OCI-LY7 (cell line): ENCODE results near the gene LDAH. TPM values are rescaled to one million over a fixed set of nuclear protein-coding genes. Genes with fewer than 3 reads are reported as not detected.

Experiments
- BruUV-seq: library from RNA; stranded (reverse); fragments of 400-500 nt; replicated peaks from 2 replicates; lab custom pipeline; 2021; lab: Mats Ljungman, UMichigan
- CTCF ChIA-PET: fragments of 300-600 bp; sonication (Branson Sonifier 250); formaldehyde crosslinking; loops from one replicate; lab custom pipeline; 2022; ENCODE audit warnings: antibody characterized with exemption; ENCODE audit not compliant: unreplicated experiment; lab: Charles Lee
- POLR2A ChIA-PET: fragments of 300-600 bp; sonication (Branson Sonifier 250); formaldehyde crosslinking; loops from one replicate; lab custom pipeline; 2022; ENCODE audit warnings: antibody characterized with exemption; lab: Charles Lee
- DNase-seq: peaks from one replicate; pipeline ENCODE4 v3.0.0-alpha.2; 2015; ENCODE audit warnings: low spot score
- H2AFZ ChIP-seq: fragments of 200-600 bp; sonication (generic), shearing (Covaris generic); 2 replicates; pipeline ENCODE4 v1.6.1; 2014; ENCODE audit warnings: mild to moderate bottlenecking, antibody characterized with exemption, low read length, moderate library complexity
- H3K27ac ChIP-seq: fragments of 200-600 bp; sonication (generic); 2 replicates; pipeline ENCODE4 v1.5.1; 2014; ENCODE audit warnings: mixed run types, low read depth, mild to moderate bottlenecking, moderate library complexity, low read length, inconsistent platforms; ENCODE audit not compliant: poor library complexity, severe bottlenecking
- H3K36me3 ChIP-seq: fragments of 200-600 bp; sonication (generic); 2 replicates; pipeline ENCODE4 v1.6.1; 2014; ENCODE audit warnings: mild to moderate bottlenecking, antibody characterized with exemption, low read length, moderate library complexity, mixed read lengths; ENCODE audit not compliant: insufficient read depth
- H3K4me1 ChIP-seq: fragments of 200-600 bp; sonication (generic); 2 replicates; pipeline ENCODE4 v1.5.1; 2014; ENCODE audit warnings: mild to moderate bottlenecking, low read length; ENCODE audit not compliant: insufficient read depth, poor library complexity, severe bottlenecking
- H3K4me2 ChIP-seq: fragments of 200-600 bp; sonication (generic); 2 replicates; pipeline ENCODE4 v1.6.1; 2014; ENCODE audit warnings: mild to moderate bottlenecking, low read length
- H3K4me3 ChIP-seq: fragments of 200-600 bp; sonication (generic); 2 replicates; pipeline ENCODE4 v1.5.1; 2014; ENCODE audit warnings: mild to moderate bottlenecking, low read depth, low read length; ENCODE audit not compliant: poor library complexity, severe bottlenecking
- H3K79me2 ChIP-seq: fragments of 200-600 bp; sonication (generic); 2 replicates; pipeline ENCODE4 v1.6.1; 2016; ENCODE audit warnings: low read depth, mild to moderate bottlenecking, low read length, moderate library complexity, mixed read lengths; ENCODE audit not compliant: insufficient read depth
- H3K9me2 ChIP-seq: fragments of 200-600 bp; sonication (generic); 2 replicates; pipeline ENCODE4 v1.6.1; 2016; ENCODE audit warnings: mild to moderate bottlenecking, low read length, mixed read lengths; ENCODE audit not compliant: insufficient read depth
- H3K9me3 ChIP-seq: fragments of 200-600 bp; sonication (generic); 2 replicates; pipeline ENCODE4 v1.6.1; 2014; ENCODE audit warnings: mild to moderate bottlenecking, mixed run types, low read length, mixed read lengths
- H4K20me1 ChIP-seq: fragments of 200-600 bp; sonication (generic); 2 replicates; pipeline ENCODE4 v1.6.1; 2014; ENCODE audit warnings: mild to moderate bottlenecking, antibody characterized with exemption, low read length, moderate library complexity, mixed read lengths; ENCODE audit not compliant: insufficient read depth
- CTCF ChIP-seq: fragments of 200-600 bp; sonication (generic); conservative IDR thresholded peaks from 2 replicates; pipeline ENCODE4 v1.5.1; 2014; ENCODE audit warnings: mild to moderate bottlenecking, antibody characterized with exemption, low read length, moderate library complexity, mixed read lengths
- EZH2phosphoT487 ChIP-seq: fragments of 200-600 bp; sonication (generic); IDR thresholded peaks from 2 replicates; pipeline ENCODE4 v1.6.1; 2018; ENCODE audit warnings: low read depth, borderline replicate concordance, mild to moderate bottlenecking, mixed run types, antibody characterized with exemption, low read length, moderate library complexity, mixed read lengths
- intact Hi-C: fragments of 100-400 bp; cut with micrococcal nuclease; formaldehyde crosslinking; loops from one replicate; pipeline ENCODE4 v1.10.0; 2022; ENCODE audit not compliant: unreplicated experiment
- total RNA-seq, 2 experiments: library from RNA; depleted of rRNA in 1 of 2; stranded (reverse); fragments of >200 nt in 1 of 2; shearing (Covaris generic) in 1 of 2; gene quantifications; 2 replicates each; pipeline ENCODE4 v1.2.3, GENCODE V29; 2014 to 2022

LDAH gene
- total RNA-seq, 2 experiments from 2014 or later: 21.7 to 38.1 TPM

GRCh38 chr2:20726913-20727312 lies 96.0 kb downstream of the LDAH start:
- H2AFZ ChIP-seq: no peak overlapping the region
- no peak overlapping the region for H3K4me2 ChIP-seq
- no peak overlapping the region for H3K27ac ChIP-seq
- POLR2A ChIA-PET: interaction anchor here (0.7 to 1.5 kb wide), 2 partner anchors 12 to 21 kb away, joined by 3 to 6 read pairs; no protein-coding TSS in a partner anchor
- DNase-seq: no peak
- CTCF ChIA-PET: no interaction called here
- H3K36me3 ChIP-seq: peaks cover 7% of the 10 kb centered on the region
- no peaks in the 10 kb centered on the region for H3K79me2 ChIP-seq
- no peak overlapping the region for H3K4me3 ChIP-seq
- no peaks in the 10 kb centered on the region for H3K4me1 ChIP-seq
- TF ChIP-seq CTCF: no peak
- TF ChIP-seq EZH2phosphoT487: no peak
- intact Hi-C loops: no loop called here
- H3K9me3 ChIP-seq: 0 out of 2 replicates have a peak, but pooled peaks cover 7% of the 10 kb centered on the region
- BruUV-seq: no TSS peak
- H3K9me2 ChIP-seq: no peaks in the 10 kb centered on the region
- H4K20me1 ChIP-seq: no peaks in the 10 kb centered on the region

GRCh38 chr2:20725782-20726181 lies 97.1 kb downstream of the LDAH start:
- H3K4me2 ChIP-seq: no peak overlapping the region
- TF ChIP-seq EZH2phosphoT487: no peak
- TF ChIP-seq CTCF: no peak
- intact Hi-C loops: no loop called here
- ChIA-PET CTCF (no interaction called here), POLR2A (no interaction called here)
- BruUV-seq: no TSS peak
- H4K20me1 ChIP-seq: no peaks in the 10 kb centered on the region
- no peaks in the 10 kb centered on the region for H3K9me2 ChIP-seq
- no peaks in the 10 kb centered on the region for H3K79me2 ChIP-seq
- H2AFZ ChIP-seq: no peak overlapping the region
- peaks cover 7% of the 10 kb centered on the region for H3K36me3 ChIP-seq
- H3K4me3 ChIP-seq: no peak overlapping the region
- H3K27ac ChIP-seq: no peak overlapping the region
- H3K9me3 ChIP-seq: 0 out of 2 replicates have a peak, but pooled peaks cover 7% of the 10 kb centered on the region
- no peaks in the 10 kb centered on the region for H3K4me1 ChIP-seq
- DNase-seq: no peak

- Histone ChIP-seq H4K20me1 (no peaks in the 10 kb centered on the region), H3K9me2 (no peaks in the 10 kb centered on the region), H3K4me3 (no peak overlapping the region), H3K4me2 (no peak overlapping the region), H3K79me2 (no peaks in the 10 kb centered on the region), H3K4me1 (no peaks in the 10 kb centered on the region), H3K27ac (no peak overlapping the region), H3K36me3 (peaks cover 7% of the 10 kb centered on the region), H3K9me3 (0 out of 2 replicates have a peak, but pooled peaks cover 7% of the 10 kb centered on the region), H2AFZ (no peak overlapping the region)
- TF ChIP-seq EZH2phosphoT487 (no peak), CTCF (no peak)
- CTCF ChIA-PET: no interaction called here
- no peak for DNase-seq
- POLR2A ChIA-PET: no interaction called here
- intact Hi-C loops: no loop called here
- no TSS peak for BruUV-seq
These were observed 98.3 kb downstream of the LDAH start for GRCh38 chr2:20724500-20725053.
